Smooth muscle cell (in vitro differentiated cells): ENCODE measurements around the gene NDUFA7. TPM values are rescaled to one million over a fixed set of nuclear protein-coding genes. Genes with fewer than 3 reads are reported as not detected.
"Not testable (repeated sequence)": the region's sequence is repeated elsewhere in the genome, so short reads cannot be mapped to it uniquely, and the experiment has no call there.

Source experiments
- DNase-seq: peaks from one replicate; lab custom pipeline; 2025; ENCODE audit not compliant: unreplicated experiment; lab: John Stamatoyannopoulos, UW
- H2AFZ ChIP-seq: fragments of 200-600 bp; sonication (generic); 2 replicates; pipeline ENCODE4 v1.6.0; 2016; ENCODE audit warnings: antibody characterized with exemption, low read depth, mild to moderate bottlenecking
- H3F3A ChIP-seq: fragments of 200-600 bp; sonication (generic); 2 replicates; pipeline ENCODE4 v1.6.0; 2017; ENCODE audit warnings: antibody characterized with exemption, low read depth
- H3K27ac ChIP-seq: fragments of 200-600 bp; sonication (generic); 2 replicates; pipeline ENCODE4 v1.5.1; 2016; ENCODE audit warnings: low read depth, mild to moderate bottlenecking
- H3K27me3 ChIP-seq: fragments of 200-600 bp; sonication (generic); 2 replicates; pipeline ENCODE4 v1.6.1; 2016; ENCODE audit warnings: low read depth, mild to moderate bottlenecking
- H3K36me3 ChIP-seq: fragments of 200-600 bp; sonication (generic); 2 replicates; pipeline ENCODE4 v1.5.1; 2016; ENCODE audit warnings: low read depth
- H3K4me1 ChIP-seq: fragments of 200-600 bp; sonication (generic); 2 replicates; pipeline ENCODE4 v1.5.1; 2016; ENCODE audit warnings: low read depth
- H3K4me2 ChIP-seq: fragments of 200-600 bp; sonication (generic); 2 replicates; pipeline ENCODE4 v1.6.0; 2016; ENCODE audit warnings: mild to moderate bottlenecking
- H3K4me3 ChIP-seq: fragments of 200-600 bp; sonication (generic); 2 replicates; pipeline ENCODE4 v1.5.1; 2016; ENCODE audit warnings: mild to moderate bottlenecking
- H3K79me2 ChIP-seq: fragments of 200-600 bp; sonication (generic); 2 replicates; pipeline ENCODE4 v1.6.0; 2016; ENCODE audit warnings: low read depth, mild to moderate bottlenecking
- H3K9ac ChIP-seq: fragments of 200-600 bp; sonication (generic); 2 replicates; pipeline ENCODE4 v1.6.0; 2016; ENCODE audit warnings: low read depth
- H3K9me3 ChIP-seq: fragments of 200-600 bp; sonication (generic); replicated peaks from 2 replicates; pipeline ENCODE4 v1.5.1; 2016; ENCODE audit warnings: low read depth
- H4K20me1 ChIP-seq: fragments of 200-600 bp; sonication (generic); 2 replicates; pipeline ENCODE4 v1.6.0; 2016; ENCODE audit warnings: low read depth
- WGBS: methylation state at CpG from one replicate; pipeline ENCODE4 v1.1.7; 2016; ENCODE audit warnings: low lambda C conversion rate; 5-methylcytosine and 5-hydroxymethylcytosine counted together
- polyA plus RNA-seq: library from polyadenylated mRNA; unstranded; fragments of >200 nt; fragmentation: Nextera tagmentation; extraction: Ambion mirVana; gene quantifications from 2 replicates; pipeline ENCODE4 v1.2.1, GENCODE V29; 2016
- total RNA-seq: library from RNA; depleted of rRNA; stranded (reverse); fragments of >200 nt; gene quantifications from 2 replicates; pipeline ENCODE4 v1.2.3, GENCODE V29; 2014
- TF ChIP-seq, protein P1 (sequence below): fragments of 200-600 bp; sonication (generic); IDR thresholded peaks from 2 replicates; pipeline ENCODE4 v1.5.1; 2017; ENCODE audit warnings: borderline replicate concordance, mild to moderate bottlenecking, antibody characterized with exemption; ENCODE audit not compliant: insufficient read depth, poor library complexity, severe bottlenecking

NDUFA7 gene
- total and polyA plus RNA-seq, 2 experiments from 2014 or later: 17.3 to 80.4 TPM

DNA sequence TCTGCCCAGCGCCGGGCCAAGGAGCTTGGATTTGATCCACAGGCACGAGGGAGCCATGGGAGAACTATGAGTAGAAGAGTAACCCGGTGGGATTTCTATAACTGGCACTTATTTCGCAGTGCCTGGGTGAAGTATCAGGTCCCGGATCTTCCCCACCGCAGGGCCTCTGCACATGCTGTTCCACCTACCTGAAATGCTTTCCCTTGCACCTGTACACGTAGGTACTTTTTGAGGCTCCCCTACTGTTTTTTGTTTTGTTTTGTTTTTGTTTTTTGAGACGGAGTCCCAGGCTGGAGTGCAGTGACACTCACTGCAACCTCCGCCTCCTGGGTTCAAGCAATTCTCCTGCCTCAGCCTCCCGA is 22.3 kb upstream of the NDUFA7 start:
- Histone ChIP-seq H3K36me3 (no peaks in the 10 kb centered on the region), H3K27me3 (peaks cover 3% of the 10 kb centered on the region), H2AFZ (no peak overlapping the region), H3K4me3 (peak overlapping the region; percentile 53), H3K4me2 (peak overlapping the region; percentile 84), H3F3A (no peaks in the 10 kb centered on the region), H3K4me1 (peaks cover 4% of the 10 kb centered on the region), H3K9ac (no peak overlapping the region), H4K20me1 (no peaks in the 10 kb centered on the region), H3K27ac (no peak overlapping the region), H3K79me2 (no peaks in the 10 kb centered on the region), H3K9me3 (no peaks in the 10 kb centered on the region)
- TF ChIP-seq, protein P1, sequence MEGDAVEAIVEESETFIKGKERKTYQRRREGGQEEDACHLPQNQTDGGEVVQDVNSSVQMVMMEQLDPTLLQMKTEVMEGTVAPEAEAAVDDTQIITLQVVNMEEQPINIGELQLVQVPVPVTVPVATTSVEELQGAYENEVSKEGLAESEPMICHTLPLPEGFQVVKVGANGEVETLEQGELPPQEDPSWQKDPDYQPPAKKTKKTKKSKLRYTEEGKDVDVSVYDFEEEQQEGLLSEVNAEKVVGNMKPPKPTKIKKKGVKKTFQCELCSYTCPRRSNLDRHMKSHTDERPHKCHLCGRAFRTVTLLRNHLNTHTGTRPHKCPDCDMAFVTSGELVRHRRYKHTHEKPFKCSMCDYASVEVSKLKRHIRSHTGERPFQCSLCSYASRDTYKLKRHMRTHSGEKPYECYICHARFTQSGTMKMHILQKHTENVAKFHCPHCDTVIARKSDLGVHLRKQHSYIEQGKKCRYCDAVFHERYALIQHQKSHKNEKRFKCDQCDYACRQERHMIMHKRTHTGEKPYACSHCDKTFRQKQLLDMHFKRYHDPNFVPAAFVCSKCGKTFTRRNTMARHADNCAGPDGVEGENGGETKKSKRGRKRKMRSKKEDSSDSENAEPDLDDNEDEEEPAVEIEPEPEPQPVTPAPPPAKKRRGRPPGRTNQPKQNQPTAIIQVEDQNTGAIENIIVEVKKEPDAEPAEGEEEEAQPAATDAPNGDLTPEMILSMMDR: no peak
- DNase-seq: no peak
- 52% methylated on average over 11 of the region's 11 CpGs for WGBS

DNA sequence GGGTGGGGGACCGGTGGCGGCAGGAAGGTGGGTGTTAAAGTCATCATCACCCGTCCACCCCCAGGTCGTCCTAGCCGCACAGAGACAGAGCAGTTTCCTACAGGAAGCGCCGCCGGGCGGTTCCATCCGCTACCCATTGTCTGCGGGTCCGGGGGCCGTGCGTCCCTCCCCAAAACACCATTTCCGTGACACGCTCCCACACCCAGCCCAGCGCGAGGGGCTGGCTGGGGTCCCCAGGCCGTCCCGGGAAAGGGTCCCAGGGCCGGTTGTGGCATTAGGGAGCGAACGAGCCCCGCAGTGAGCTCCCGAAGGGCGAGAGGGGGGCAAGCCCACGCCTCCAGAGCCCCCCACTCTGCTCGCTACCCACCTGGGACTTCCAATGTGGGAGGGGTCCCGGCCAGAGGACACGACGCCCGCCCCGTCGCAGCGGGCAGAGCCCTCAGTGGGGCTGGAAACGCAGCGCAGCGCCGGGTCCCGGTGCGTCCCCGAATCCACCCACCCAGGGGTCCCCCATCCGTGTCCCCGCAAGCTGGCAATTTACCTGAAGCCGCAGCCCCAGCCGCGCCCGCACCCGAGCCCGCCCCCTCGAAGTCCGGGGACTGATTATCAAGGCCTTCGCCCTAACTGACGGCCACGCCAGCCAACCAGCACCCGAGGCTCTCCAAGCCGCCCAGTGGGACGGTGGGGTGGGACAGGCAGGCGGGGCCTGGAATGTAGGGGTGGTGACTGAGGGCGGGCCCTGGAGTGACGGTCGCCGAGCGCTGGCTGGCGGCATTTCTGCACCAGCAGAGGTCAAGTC is 21.7 kb upstream of the NDUFA7 start, which contains the start of gene KANK3:
TSS of gene KANK3 (minus strand) at position 579 of the 799 bp plus-strand sequence. CDS start 5,434 bp downstream, outside the sequence.
- H3K9me3 ChIP-seq: no peaks in the 10 kb centered on the region
- H3K79me2 ChIP-seq: no peaks in the 10 kb centered on the region
- TF ChIP-seq, protein P1: no peak
- H3K36me3 ChIP-seq: no peaks in the 10 kb centered on the region
- no peak within 1 kb of the TSS for H3K9ac ChIP-seq
- no peaks in the 10 kb centered on the region for H4K20me1 ChIP-seq
- H3K4me1 ChIP-seq: peaks cover 4% of the 10 kb centered on the region
- WGBS: 11% methylated on average over 39 of the region's 65 CpGs
- peak within 1 kb of the TSS; percentile 53 for H3K4me3 ChIP-seq
- H3K27ac ChIP-seq: no peak within 1 kb of the TSS
- H3K27me3 ChIP-seq: peaks cover 3% of the 10 kb centered on the region
- DNase-seq: peak; percentile 47
- peak within 1 kb of the TSS; percentile 73 for H2AFZ ChIP-seq
- peak within 1 kb of the TSS; percentile 84 for H3K4me2 ChIP-seq
- no peaks in the 10 kb centered on the region for H3F3A ChIP-seq

DNA sequence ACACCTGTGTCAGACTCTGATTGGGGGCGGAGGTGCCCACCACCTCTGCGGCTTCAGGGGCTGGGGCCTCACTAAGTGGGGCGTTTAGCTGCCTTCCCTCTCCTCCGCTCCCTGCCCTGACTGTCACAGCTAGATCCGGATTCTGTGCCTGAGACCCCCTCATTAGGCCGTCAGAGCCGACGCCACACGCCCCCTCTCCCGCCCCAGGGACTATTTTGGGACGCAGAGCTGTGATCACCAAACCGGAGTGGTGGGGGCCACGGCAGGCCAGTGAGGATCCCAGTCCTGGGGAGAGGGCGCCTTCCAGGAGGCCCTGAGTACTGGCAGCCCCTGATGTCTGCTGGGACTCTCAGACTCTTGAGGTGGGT is 21.1 kb upstream of the NDUFA7 start:
- H2AFZ ChIP-seq: no peak overlapping the region
- no peaks in the 10 kb centered on the region for H3K36me3 ChIP-seq
- H3K4me3 ChIP-seq: peak overlapping the region; percentile 53
- H4K20me1 ChIP-seq: no peaks in the 10 kb centered on the region
- H3K27ac ChIP-seq: no peak overlapping the region
- H3K4me1 ChIP-seq: peaks cover 4% of the 10 kb centered on the region
- H3K4me2 ChIP-seq: no peak overlapping the region
- 59% methylated on average over 14 of the region's 14 CpGs for WGBS
- H3K9ac ChIP-seq: no peak overlapping the region
- H3K79me2 ChIP-seq: no peaks in the 10 kb centered on the region
- no peaks in the 10 kb centered on the region for H3F3A ChIP-seq
- TF ChIP-seq, protein P1: no peak
- H3K9me3 ChIP-seq: no peaks in the 10 kb centered on the region
- DNase-seq: no peak
- H3K27me3 ChIP-seq: peaks cover 3% of the 10 kb centered on the region

DNA sequence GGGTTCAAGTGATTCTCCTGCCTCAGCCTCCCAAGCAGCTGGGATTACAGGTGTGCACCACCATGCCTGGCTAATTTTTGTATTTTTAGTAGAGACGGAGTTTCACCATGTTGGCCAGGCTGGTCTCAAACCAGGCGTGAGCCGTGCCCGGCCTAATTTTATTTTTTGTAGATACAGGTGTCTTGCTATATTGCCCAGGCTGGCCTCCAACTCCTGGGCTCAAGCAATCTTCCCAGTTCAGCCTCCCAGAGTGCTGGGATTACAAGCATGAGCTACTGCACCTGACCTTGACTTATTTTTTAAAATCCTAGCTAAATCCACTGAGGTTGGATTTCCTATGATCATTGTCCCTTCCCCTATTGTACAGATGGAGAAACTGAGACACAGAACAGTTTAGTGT is 20.3 kb upstream of the NDUFA7 start:
- H2AFZ ChIP-seq, H3K4me2 ChIP-seq, H3K27me3 ChIP-seq, H3K79me2 ChIP-seq, H3K36me3 ChIP-seq, H3K4me3 ChIP-seq, H3K9ac ChIP-seq, H3K9me3 ChIP-seq, H3K4me1 ChIP-seq, H4K20me1 ChIP-seq, H3F3A ChIP-seq, H3K27ac ChIP-seq, DNase-seq: not testable (repeated sequence)
- 98% methylated on average over 4 of the region's 4 CpGs for WGBS
